ENCODE data around the gene TRPM4. TPM values are rescaled to one million over a fixed set of nuclear protein-coding genes. Genes with fewer than 3 reads are reported as not detected.
"Not testable (repeated sequence)": the region's sequence is repeated elsewhere in the genome, so short reads cannot be mapped to it uniquely, and the experiment has no call there.

TRPM4 gene
- total RNA-seq, 1 donor from 2014 or later = 63.4 TPM

DNA sequence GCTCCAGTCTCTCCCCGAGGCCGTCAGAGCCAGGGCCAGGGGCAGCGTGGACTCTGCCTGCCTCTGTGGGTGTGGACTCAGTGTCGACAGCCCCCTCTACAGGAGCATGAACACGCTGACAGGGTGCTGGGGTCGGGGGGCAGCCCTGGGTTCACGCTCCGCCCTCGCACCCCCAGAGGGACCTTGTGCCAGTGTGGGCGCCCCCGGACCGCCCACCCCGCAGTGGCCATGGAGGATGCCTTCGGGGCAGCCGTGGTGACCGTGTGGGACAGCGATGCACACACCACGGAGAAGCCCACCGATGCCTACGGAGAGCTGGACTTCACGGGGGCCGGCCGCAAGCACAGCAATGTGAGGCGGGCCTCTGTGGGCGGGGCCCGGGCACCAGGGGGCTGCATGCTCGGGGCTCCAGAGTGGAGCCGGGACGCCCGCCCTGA lies 8.3 kb downstream of the TRPM4 start:
- Histone ChIP-seq H3K4me3 (peak overlapping the region; percentile 31 to 49), H3K27ac (peak overlapping the region; percentile 89 to 92), H3K9me3 (no peaks in the 10 kb centered on the region), H3K27me3 (no peaks in the 10 kb centered on the region), H3K36me3 (peaks cover 23 to 31% of the 10 kb centered on the region in 2 donors), H3K4me1 (peaks cover 7 to 19% of the 10 kb centered on the region in 2 donors)
- DNase-seq (ENCODE audit: low spot score in 2 of 2) = no peak
- intact Hi-C loops (cut with DNase I) = no loop called here
- TF ChIP-seq, protein P1, sequence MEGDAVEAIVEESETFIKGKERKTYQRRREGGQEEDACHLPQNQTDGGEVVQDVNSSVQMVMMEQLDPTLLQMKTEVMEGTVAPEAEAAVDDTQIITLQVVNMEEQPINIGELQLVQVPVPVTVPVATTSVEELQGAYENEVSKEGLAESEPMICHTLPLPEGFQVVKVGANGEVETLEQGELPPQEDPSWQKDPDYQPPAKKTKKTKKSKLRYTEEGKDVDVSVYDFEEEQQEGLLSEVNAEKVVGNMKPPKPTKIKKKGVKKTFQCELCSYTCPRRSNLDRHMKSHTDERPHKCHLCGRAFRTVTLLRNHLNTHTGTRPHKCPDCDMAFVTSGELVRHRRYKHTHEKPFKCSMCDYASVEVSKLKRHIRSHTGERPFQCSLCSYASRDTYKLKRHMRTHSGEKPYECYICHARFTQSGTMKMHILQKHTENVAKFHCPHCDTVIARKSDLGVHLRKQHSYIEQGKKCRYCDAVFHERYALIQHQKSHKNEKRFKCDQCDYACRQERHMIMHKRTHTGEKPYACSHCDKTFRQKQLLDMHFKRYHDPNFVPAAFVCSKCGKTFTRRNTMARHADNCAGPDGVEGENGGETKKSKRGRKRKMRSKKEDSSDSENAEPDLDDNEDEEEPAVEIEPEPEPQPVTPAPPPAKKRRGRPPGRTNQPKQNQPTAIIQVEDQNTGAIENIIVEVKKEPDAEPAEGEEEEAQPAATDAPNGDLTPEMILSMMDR (IDR thresholded peaks at IDR 0.05) = peak in 1 of 3 experiments; percentile 19

DNA sequence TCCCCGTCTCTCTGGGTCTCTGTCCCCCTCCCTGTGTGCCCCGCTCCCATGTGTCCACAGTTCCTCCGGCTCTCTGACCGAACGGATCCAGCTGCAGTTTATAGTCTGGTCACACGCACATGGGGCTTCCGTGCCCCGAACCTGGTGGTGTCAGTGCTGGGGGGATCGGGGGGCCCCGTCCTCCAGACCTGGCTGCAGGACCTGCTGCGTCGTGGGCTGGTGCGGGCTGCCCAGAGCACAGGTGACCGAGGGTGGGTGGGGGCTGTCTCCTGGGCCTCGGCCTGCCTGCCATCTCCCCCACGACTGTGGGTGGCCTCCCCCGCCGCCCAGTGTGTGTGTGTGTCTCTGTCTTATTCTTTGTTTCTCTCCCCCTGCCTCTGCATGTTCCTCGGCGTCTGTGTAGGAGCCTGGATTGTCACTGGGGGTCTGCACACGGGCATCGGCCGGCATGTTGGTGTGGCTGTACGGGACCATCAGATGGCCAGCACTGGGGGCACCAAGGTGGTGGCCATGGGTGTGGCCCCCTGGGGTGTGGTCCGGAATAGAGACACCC lies 10.3 kb downstream of the TRPM4 start:
- no peak for DNase-seq (ENCODE audit: low spot score in 2 of 2)
- H3K36me3 ChIP-seq = peaks cover 42 to 52% of the 10 kb centered on the region in 2 donors
- no peak overlapping the region for H3K4me3 ChIP-seq
- intact Hi-C loops (cut with DNase I) = no loop called here
- peaks cover 7 to 19% of the 10 kb centered on the region in 2 donors for H3K4me1 ChIP-seq
- no peaks in the 10 kb centered on the region for H3K27me3 ChIP-seq
- no peak overlapping the region for H3K27ac ChIP-seq
- TF ChIP-seq, protein P1 (IDR thresholded peaks at IDR 0.05) = no peak
- H3K9me3 ChIP-seq = no peaks in the 10 kb centered on the region

DNA sequence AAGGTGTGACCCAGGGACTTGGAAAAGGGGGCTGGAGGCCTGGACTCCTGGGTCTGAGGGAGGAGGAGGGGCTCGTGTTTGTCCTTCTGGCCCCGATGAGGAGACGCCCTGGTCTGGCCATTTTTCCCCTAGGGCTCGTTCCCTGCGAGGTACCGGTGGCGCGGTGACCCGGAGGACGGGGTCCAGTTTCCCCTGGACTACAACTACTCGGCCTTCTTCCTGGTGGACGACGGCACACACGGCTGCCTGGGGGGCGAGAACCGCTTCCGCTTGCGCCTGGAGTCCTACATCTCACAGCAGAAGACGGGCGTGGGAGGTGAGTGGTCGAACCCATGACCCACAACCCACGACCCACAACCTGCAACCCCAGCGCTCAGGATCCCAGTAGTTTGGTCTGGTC lies 10.8 kb downstream of the TRPM4 start:
- H3K36me3 ChIP-seq = peaks cover 45 to 57% of the 10 kb centered on the region in 2 donors
- no peaks in the 10 kb centered on the region for H3K9me3 ChIP-seq
- no peak for DNase-seq (ENCODE audit: low spot score in 2 of 2)
- H3K4me1 ChIP-seq = peaks cover 7 to 19% of the 10 kb centered on the region in 2 donors
- TF ChIP-seq, protein P1 (IDR thresholded peaks at IDR 0.05) = no peak
- intact Hi-C loops (cut with DNase I) = no loop called here
- no peak overlapping the region for H3K4me3 ChIP-seq
- H3K27me3 ChIP-seq = no peaks in the 10 kb centered on the region
- no peak overlapping the region for H3K27ac ChIP-seq

DNA sequence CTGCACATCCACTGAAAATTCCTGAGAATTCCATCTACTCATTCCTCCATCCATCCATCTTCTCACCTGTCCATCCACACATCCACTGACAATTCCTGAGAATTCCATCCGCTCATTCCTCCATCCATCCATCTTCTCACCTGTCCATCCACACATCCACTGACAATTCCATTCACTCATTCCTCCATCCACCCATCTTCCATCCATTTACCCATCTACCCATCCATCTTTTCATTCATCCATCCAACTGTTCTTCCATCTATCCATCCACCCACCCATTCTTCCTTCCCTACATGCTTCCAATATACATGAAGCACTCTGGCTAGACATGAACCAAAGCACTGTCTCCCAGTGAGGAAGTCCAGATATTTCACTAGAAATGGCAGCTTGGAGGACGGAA lies 15.6 kb downstream of the TRPM4 start:
- intact Hi-C loops (cut with DNase I) = no loop called here
- no peak overlapping the region for H3K4me3 ChIP-seq

DNA sequence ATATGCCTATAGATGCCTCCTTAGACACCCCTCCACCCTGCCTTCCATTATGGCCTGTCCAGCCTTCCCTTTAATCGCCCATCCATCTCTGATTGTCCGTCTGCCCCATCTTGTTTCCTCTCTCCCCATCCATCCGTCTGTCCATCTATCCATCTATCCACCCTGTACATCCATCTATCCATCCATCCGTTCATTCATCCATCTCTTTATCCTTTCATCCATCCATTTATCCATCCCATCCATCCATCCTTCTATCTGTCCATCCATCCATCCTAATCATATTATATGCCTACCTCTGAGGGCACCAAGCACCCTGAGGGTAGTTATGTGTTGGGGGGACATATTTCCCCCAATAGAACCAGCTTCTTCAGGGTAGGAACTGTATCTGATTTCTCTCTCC lies 23.1 kb downstream of the TRPM4 start:
- Histone ChIP-seq H3K27ac (no peak overlapping the region), H3K36me3 (peaks cover 24 to 37% of the 10 kb centered on the region in 2 donors), H3K9me3 (no peaks in the 10 kb centered on the region), H3K4me1 (no peaks in the 10 kb centered on the region), H3K4me3 (no peak overlapping the region), H3K27me3 (no peaks in the 10 kb centered on the region)
- DNase-seq (ENCODE audit: low spot score in 2 of 2) = no peak
- TF ChIP-seq, protein P1 (IDR thresholded peaks at IDR 0.05) = no peak
- intact Hi-C loops (cut with DNase I) = no loop called here

More for the DNA sequence above, 15.6 kb downstream of the TRPM4 start:
- Histone ChIP-seq H3K27me3 (no peaks in the 10 kb centered on the region), H3K27ac (no peak overlapping the region), H3K9me3 (no peaks in the 10 kb centered on the region), H3K36me3 (peaks cover 54 to 59% of the 10 kb centered on the region in 2 donors), H3K4me1 (no peaks in the 10 kb centered on the region)
- no peak for DNase-seq (ENCODE audit: low spot score in 2 of 2)
- TF ChIP-seq, protein P1 (IDR thresholded peaks at IDR 0.05) = no peak

DNA sequence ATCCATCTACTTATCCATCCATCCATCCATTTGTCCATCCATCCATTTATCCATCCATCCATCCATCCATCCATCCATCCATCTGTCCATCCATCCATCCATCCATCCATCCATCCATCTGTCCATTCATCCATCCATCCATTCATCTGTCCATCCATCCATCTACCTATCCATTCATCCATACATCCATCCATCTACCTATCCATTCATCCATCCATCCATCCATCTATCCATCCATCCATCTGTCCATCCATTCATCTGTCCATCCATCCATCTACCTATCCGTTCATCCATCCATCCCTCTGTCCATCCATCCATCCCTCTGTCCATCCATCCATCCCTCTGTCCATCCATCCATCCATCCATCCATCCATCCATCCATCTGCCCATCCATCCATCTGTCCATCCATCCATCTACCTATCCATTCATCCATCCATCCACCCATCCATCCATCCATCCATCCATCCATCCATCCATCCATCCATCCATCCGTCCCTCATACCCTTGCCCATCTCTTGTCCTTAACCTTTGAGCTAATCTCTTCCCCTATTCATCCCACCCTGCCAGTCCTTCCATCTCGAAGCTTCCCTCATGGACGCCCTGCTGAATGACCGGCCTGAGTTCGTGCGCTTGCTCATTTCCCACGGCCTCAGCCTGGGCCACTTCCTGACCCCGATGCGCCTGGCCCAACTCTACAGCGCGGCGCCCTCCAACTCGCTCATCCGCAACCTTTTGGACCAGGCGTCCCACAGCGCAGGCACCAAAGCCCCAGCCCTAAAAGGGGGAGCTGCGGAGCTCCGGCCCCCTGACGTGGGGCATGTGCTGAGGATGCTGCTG lies 24.6 kb downstream of the TRPM4 start:
- H3K4me1 ChIP-seq; H3K4me3 ChIP-seq; DNase-seq (ENCODE audit: low spot score in 2 of 2); H3K9me3 ChIP-seq; intact Hi-C loops (cut with DNase I); H3K27ac ChIP-seq; H3K27me3 ChIP-seq: not testable (repeated sequence)
- peaks cover 26 to 50% of the 10 kb centered on the region in 2 donors for H3K36me3 ChIP-seq

All from ascending aorta (tissue), 2 donors.